SH-SY5Y (cell line): ENCODE results near the gene KRT24.

Experiments used
- GATA2 ChIP-seq: IDR thresholded peaks from 2 replicates; pipeline ENCODE4 v1.6.1; 2011; ENCODE audit warnings: mild to moderate bottlenecking, low read depth, low read length
- GATA3 ChIP-seq: IDR thresholded peaks from 2 replicates; pipeline ENCODE4 v1.6.1; 2011; ENCODE audit warnings: low read depth, mild to moderate bottlenecking, low read length, moderate library complexity

GRCh38 chr17:40663252-40663651 lies 40.3 kb downstream of the KRT24 start:
- TF ChIP-seq GATA2 (no peak), GATA3 (no peak)
